Fibroblast of the aortic adventitia (primary cell): ENCODE results near the gene KCNQ1. TPM values are rescaled to one million over a fixed set of nuclear protein-coding genes. Genes with fewer than 3 reads are reported as not detected.
A peak's percentile ranks its signal among the peaks of the same experiment; 100 is the strongest.

Source experiments
- DNase-seq: peaks from one replicate; pipeline ENCODE4 v3.0.0-alpha.2; 2010; ENCODE audit warnings: low read depth
- H3K4me3 ChIP-seq: 2 replicates; pipeline ENCODE4 v1.5.1; 2011; ENCODE audit warnings: low read depth, mild to moderate bottlenecking, control low read depth, low read length, moderate library complexity
- CTCF ChIP-seq: IDR thresholded peaks from 2 replicates; pipeline ENCODE4 v1.5.1; 2011; ENCODE audit warnings: mild to moderate bottlenecking, low read length, control low read depth, inconsistent platforms; ENCODE audit not compliant: insufficient read depth
- total RNA-seq: library from RNA; depleted of rRNA; stranded (reverse); fragments of >200 nt; gene quantifications from 2 replicates; pipeline ENCODE4 v1.2.3, GENCODE V29; 2012; ENCODE audit warnings: low replicate concordance

KCNQ1 gene
- total RNA-seq, 1 donor = not detected

GRCh38 chr11:2752204-2752770 lies 307.5 kb downstream of the KCNQ1 start:
- peak; percentile 29 for DNase-seq
- H3K4me3 ChIP-seq = no peak overlapping the region
- TF ChIP-seq CTCF = no peak

GRCh38 chr11:2752923-2753322 lies 308.1 kb downstream of the KCNQ1 start:
- peak; percentile 17 for DNase-seq

GRCh38 chr11:2754008-2754407 lies 309.2 kb downstream of the KCNQ1 start:
- no peak for TF ChIP-seq CTCF
- H3K4me3 ChIP-seq = no peak overlapping the region
- no peak for DNase-seq

More at GRCh38 chr11:2752923-2753322, 308.1 kb downstream of the KCNQ1 start:
- H3K4me3 ChIP-seq = no peak overlapping the region
- TF ChIP-seq CTCF = no peak

- no peak for DNase-seq
- no peak overlapping the region for H3K4me3 ChIP-seq
- TF ChIP-seq CTCF = no peak
Observed at GRCh38 chr11:2755071-2755470, 310.3 kb downstream of the KCNQ1 start.

GRCh38 chr11:2758751-2759150 lies 313.9 kb downstream of the KCNQ1 start:
- no peak for DNase-seq
- no peak overlapping the region for H3K4me3 ChIP-seq
- no peak for TF ChIP-seq CTCF

- no peak for TF ChIP-seq CTCF
- no peak overlapping the region for H3K4me3 ChIP-seq
- DNase-seq = no peak
Observed at GRCh38 chr11:2759228-2760195, 314.7 kb downstream of the KCNQ1 start.
